Neuron (in vitro differentiated cells): Measurements from ENCODE around the gene EFNA3.
"Not testable (repeated sequence)": the region's sequence is repeated elsewhere in the genome, so short reads cannot be mapped to it uniquely, and the experiment has no call there.

Experiments used
- H2AFZ ChIP-seq: one replicate; pipeline ENCODE4 v1.6.1; 2013; ENCODE audit warnings: low read depth, mild to moderate bottlenecking, inconsistent platforms, low read length, moderate library complexity
- H3K27me3 ChIP-seq: one replicate; pipeline ENCODE4 v1.6.1; 2013; ENCODE audit warnings: low read length; ENCODE audit not compliant: insufficient read depth
- H3K36me3 ChIP-seq: one replicate; pipeline ENCODE4 v1.6.1; 2013; ENCODE audit warnings: low read length; ENCODE audit not compliant: insufficient read depth
- H3K4me1 ChIP-seq: one replicate; pipeline ENCODE4 v1.6.1; 2013; ENCODE audit warnings: low read length; ENCODE audit not compliant: insufficient read depth
- H3K4me3 ChIP-seq: 2 replicates; pipeline ENCODE4 v1.5.1; 2013; ENCODE audit warnings: mild to moderate bottlenecking, low read length, moderate library complexity
- H3K9me3 ChIP-seq: one replicate; pipeline ENCODE4 v1.6.1; 2013; ENCODE audit warnings: low read length

The EFNA3 gene

GRCh38 chr1:155107309-155108264 is 28.9 kb downstream of the EFNA3 start:
- Histone ChIP-seq H3K36me3 (no peaks in the 10 kb centered on the region), H3K4me3 (no peak overlapping the region), H3K27me3 (peaks cover 28% of the 10 kb centered on the region), H2AFZ (no peak overlapping the region), H3K4me1 (peaks cover 7% of the 10 kb centered on the region), H3K9me3 (no peaks in the 10 kb centered on the region)

DNA sequence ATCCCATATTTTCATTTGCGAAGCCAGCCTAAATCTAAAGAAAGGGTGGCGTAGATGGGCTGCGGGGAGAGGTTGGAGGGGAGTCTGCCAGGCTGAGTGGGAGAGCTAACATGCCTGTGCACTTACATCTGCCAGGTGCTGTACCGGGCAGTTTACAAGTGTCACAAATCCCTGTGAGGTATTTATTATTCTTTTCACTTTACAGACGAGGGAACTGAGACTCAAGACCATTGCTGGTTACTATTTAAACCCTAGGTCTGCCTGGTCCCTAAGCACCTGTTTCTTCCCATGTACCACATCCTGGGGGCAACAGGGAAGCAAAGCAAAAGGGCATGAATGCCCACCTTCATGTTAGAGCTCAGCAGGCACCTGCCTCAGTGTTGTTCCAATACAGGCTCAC is 29.7 kb downstream of the EFNA3 start:
- Histone ChIP-seq H3K27me3 (peaks cover 28% of the 10 kb centered on the region), H3K4me1 (peaks cover 7% of the 10 kb centered on the region), H3K9me3 (no peaks in the 10 kb centered on the region), H3K36me3 (no peaks in the 10 kb centered on the region), H3K4me3 (no peak overlapping the region), H2AFZ (no peak overlapping the region)

DNA sequence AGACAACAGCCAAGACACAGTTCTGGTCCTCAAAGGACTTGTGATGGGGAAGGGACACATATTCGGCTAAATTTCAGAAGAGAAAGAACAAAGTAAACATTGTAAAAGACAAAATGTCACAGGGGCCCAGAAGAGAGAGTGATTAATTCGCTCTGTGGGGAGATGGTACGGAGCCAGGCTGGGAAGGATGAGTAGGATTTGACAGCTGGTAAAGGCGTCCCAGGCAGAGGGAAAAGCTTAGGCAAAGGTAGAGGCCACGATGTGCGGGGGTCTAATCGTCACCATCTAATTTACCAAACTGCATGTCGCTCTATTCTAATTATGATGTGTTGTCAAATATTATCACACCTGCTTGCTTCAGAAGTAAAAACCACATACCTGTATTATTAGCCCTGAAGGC is 31.7 kb downstream of the EFNA3 start:
- peaks cover 35% of the 10 kb centered on the region for H3K27me3 ChIP-seq
- peaks cover 7% of the 10 kb centered on the region for H3K4me1 ChIP-seq
- H2AFZ ChIP-seq = no peak overlapping the region
- H3K9me3 ChIP-seq = no peaks in the 10 kb centered on the region
- no peaks in the 10 kb centered on the region for H3K36me3 ChIP-seq
- no peak overlapping the region for H3K4me3 ChIP-seq

GRCh38 chr1:155110826-155111225 is 32.2 kb downstream of the EFNA3 start:
- H3K4me3 ChIP-seq = no peak overlapping the region

GRCh38 chr1:155113450-155113980 is 34.9 kb downstream of the EFNA3 start:
- Histone ChIP-seq H3K4me1 (peaks cover 7% of the 10 kb centered on the region), H3K36me3 (no peaks in the 10 kb centered on the region), H3K27me3 (peaks cover 31% of the 10 kb centered on the region), H3K9me3 (no peaks in the 10 kb centered on the region), H2AFZ (no peak overlapping the region), H3K4me3 (no peak overlapping the region)

More at GRCh38 chr1:155110826-155111225, 32.2 kb downstream of the EFNA3 start:
- H3K27me3 ChIP-seq = peaks cover 37% of the 10 kb centered on the region
- H3K36me3 ChIP-seq = no peaks in the 10 kb centered on the region
- H3K9me3 ChIP-seq = no peaks in the 10 kb centered on the region
- H3K4me1 ChIP-seq = peaks cover 7% of the 10 kb centered on the region
- H2AFZ ChIP-seq = no peak overlapping the region

- H3K4me1 ChIP-seq = no peaks in the 10 kb centered on the region
- H3K4me3 ChIP-seq = no peak overlapping the region
- no peak overlapping the region for H2AFZ ChIP-seq
- peaks cover 35% of the 10 kb centered on the region for H3K27me3 ChIP-seq
- H3K36me3 ChIP-seq = no peaks in the 10 kb centered on the region
- no peaks in the 10 kb centered on the region for H3K9me3 ChIP-seq
Measured at GRCh38 chr1:155116113-155116764, 37.6 kb downstream of the EFNA3 start.

- Histone ChIP-seq H3K4me1 (no peaks in the 10 kb centered on the region), H2AFZ (no peak overlapping the region), H3K36me3 (no peaks in the 10 kb centered on the region), H3K4me3 (no peak overlapping the region), H3K9me3 (no peaks in the 10 kb centered on the region), H3K27me3 (peaks cover 38% of the 10 kb centered on the region)
Measured at GRCh38 chr1:155117610-155118009, 39.0 kb downstream of the EFNA3 start.

GRCh38 chr1:155118090-155118489 is 39.5 kb downstream of the EFNA3 start:
- not testable (repeated sequence) for H3K4me1 ChIP-seq, H2AFZ ChIP-seq, H3K36me3 ChIP-seq, H3K9me3 ChIP-seq, H3K4me3 ChIP-seq
- H3K27me3 ChIP-seq = peaks cover 40% of the 10 kb centered on the region

DNA sequence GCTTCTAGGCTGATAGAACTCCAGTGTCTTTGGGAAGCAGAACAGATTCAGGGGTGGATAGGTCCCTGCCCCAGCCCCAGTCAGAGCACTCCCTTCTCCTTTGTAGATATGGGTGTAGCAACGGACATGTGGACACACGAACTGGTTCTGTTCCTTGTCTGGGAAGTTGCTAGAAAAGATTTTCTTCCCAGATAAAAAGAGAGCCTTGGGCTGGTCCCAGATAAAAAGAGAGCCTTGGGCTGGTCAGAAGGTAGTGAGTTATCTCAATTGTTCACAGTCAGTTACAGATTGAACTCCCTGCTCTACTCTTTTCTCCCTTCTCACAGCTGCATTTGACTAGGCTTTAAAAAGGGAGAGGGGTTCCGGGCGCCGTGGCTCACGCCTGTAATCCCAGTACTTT is 41.6 kb downstream of the EFNA3 start:
- Histone ChIP-seq H3K36me3 (no peaks in the 10 kb centered on the region), H2AFZ (no peak overlapping the region), H3K4me1 (no peaks in the 10 kb centered on the region), H3K4me3 (no peak overlapping the region), H3K27me3 (peaks cover 49% of the 10 kb centered on the region), H3K9me3 (no peaks in the 10 kb centered on the region)

- no peak overlapping the region for H2AFZ ChIP-seq
- no peaks in the 10 kb centered on the region for H3K4me1 ChIP-seq
- no peak overlapping the region for H3K4me3 ChIP-seq
- H3K27me3 ChIP-seq = peaks cover 51% of the 10 kb centered on the region
- no peaks in the 10 kb centered on the region for H3K9me3 ChIP-seq
- H3K36me3 ChIP-seq = no peaks in the 10 kb centered on the region
Measured at GRCh38 chr1:155121249-155121648, 42.6 kb downstream of the EFNA3 start.

DNA sequence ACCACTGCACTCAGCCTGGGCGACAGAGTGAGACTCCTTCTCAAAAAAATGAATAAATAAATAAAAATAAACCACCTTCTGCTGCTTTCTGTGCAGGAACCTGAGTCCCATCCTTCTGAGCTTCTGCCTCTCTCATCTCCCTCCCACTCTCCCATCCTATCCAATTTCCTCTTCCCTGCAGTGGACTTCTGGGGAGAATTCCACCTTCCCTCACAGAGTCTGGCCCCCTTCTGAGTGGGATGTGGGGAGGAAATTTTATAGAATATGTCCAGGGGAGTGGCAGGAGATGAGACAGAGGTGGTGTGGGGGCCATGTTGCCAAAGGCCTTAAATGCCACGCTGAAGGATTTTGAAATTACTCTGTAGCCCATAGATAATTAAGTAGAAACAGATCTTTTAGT is 43.7 kb downstream of the EFNA3 start:
- peaks cover 55% of the 10 kb centered on the region for H3K27me3 ChIP-seq
- no peaks in the 10 kb centered on the region for H3K36me3 ChIP-seq
- H3K9me3 ChIP-seq = no peaks in the 10 kb centered on the region
- no peak overlapping the region for H3K4me3 ChIP-seq
- H3K4me1 ChIP-seq = peaks cover 11% of the 10 kb centered on the region
- H2AFZ ChIP-seq = no peak overlapping the region

GRCh38 chr1:155123801-155124200 is 45.2 kb downstream of the EFNA3 start:
- H2AFZ ChIP-seq = no peak overlapping the region
- peaks cover 24% of the 10 kb centered on the region for H3K4me1 ChIP-seq
- no peaks in the 10 kb centered on the region for H3K9me3 ChIP-seq
- H3K4me3 ChIP-seq = no peak overlapping the region
- H3K27me3 ChIP-seq = peaks cover 64% of the 10 kb centered on the region
- no peaks in the 10 kb centered on the region for H3K36me3 ChIP-seq
